HFF-Myc (cell line): ENCODE data around the gene DBNDD2.

ENCODE experiments used
- DNase-seq: peaks from one replicate; pipeline ENCODE4 v3.0.0-alpha.2; 2011; ENCODE audit warnings: low read depth; ENCODE audit errors: extremely low read depth
- H3K4me3 ChIP-seq: replicated peaks from 2 replicates; pipeline ENCODE4 v1.5.1; 2011; ENCODE audit warnings: low read depth, mild to moderate bottlenecking, control low read depth, low read length
- CTCF ChIP-seq: IDR thresholded peaks from 2 replicates; pipeline ENCODE4 v1.5.1; 2012; ENCODE audit warnings: mild to moderate bottlenecking, low read depth, low read length, control low read depth; ENCODE audit errors: missing control alignments

Gene DBNDD2

GRCh38 chr20:45456632-45457031 lies 48.5 kb downstream of the DBNDD2 start:
- TF ChIP-seq CTCF, result peak; percentile 20
- no peak for DNase-seq
- H3K4me3 ChIP-seq, result no peak overlapping the region

DNA sequence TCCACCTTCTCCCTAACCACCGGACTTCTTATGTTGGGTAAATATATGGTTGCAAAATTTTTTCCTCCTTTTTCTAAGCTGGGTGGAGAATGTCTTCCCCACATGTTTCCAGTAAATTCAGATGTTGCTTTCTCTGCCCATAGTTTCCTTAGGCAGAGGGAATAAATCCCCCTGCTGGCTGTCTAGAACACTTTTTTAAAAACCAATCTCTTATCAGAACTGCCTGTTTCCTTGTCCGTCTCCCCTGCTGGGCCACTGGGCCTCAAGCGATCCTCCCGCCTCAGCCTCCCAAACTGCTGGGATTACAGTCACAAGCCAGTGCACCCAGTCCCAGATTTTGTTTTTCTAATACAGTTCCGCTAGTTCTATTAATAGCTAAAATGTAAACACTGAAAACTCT lies 51.5 kb downstream of the DBNDD2 start:
- DNase-seq, result no peak
- peak; percentile 23 for TF ChIP-seq CTCF
- H3K4me3 ChIP-seq, result no peak overlapping the region
